Fibroblast of lung (primary cell): Measurements from ENCODE around the gene PAM. TPM values are rescaled to one million over a fixed set of nuclear protein-coding genes. Genes with fewer than 3 reads are reported as not detected.
A peak's percentile ranks its signal among the peaks of the same experiment; 100 is the strongest.

Experiments
- DNase-seq, 2 donors: peaks; one replicate each; pipeline versions ENCODE4 v3.0.0 to v3.0.0-alpha.2; 2010; ENCODE audit warnings: low read depth in 2 of 2
- H2AFZ ChIP-seq: 2 replicates; pipeline ENCODE4 v1.5.1; 2012; ENCODE audit warnings: low read length, control low read depth, inconsistent platforms
- H3K27ac ChIP-seq: 2 replicates; pipeline ENCODE4 v1.5.1; 2011; ENCODE audit warnings: low read length, control low read depth; ENCODE audit not compliant: insufficient read depth
- H3K27me3 ChIP-seq: 2 replicates; pipeline ENCODE4 v1.5.1; 2011; ENCODE audit warnings: mild to moderate bottlenecking, low read length; ENCODE audit not compliant: control insufficient read depth, insufficient read depth
- H3K36me3 ChIP-seq: 2 replicates; pipeline ENCODE4 v1.5.1; 2011; ENCODE audit warnings: low read length; ENCODE audit not compliant: control insufficient read depth, insufficient read depth
- H3K4me1 ChIP-seq: 2 replicates; pipeline ENCODE4 v1.5.1; 2011; ENCODE audit warnings: low read length; ENCODE audit not compliant: control insufficient read depth, insufficient read depth; ENCODE audit errors: extremely low read depth
- H3K4me2 ChIP-seq: 2 replicates; pipeline ENCODE4 v1.5.1; 2011; ENCODE audit warnings: low read length, control low read depth; ENCODE audit not compliant: insufficient read depth; ENCODE audit errors: extremely low read depth
- H3K4me3 ChIP-seq, 4 experiments: fragments of 200-600 bp in 1 of 4; sonication (generic) in 1 of 4; replicated peaks in 1 of 4; 2 replicates each; pipeline ENCODE4 v1.5.1; 2011 to 2016; ENCODE audit warnings: low read length in 4 of 4, low read depth in 3 of 4, mild to moderate bottlenecking in 3 of 4, control low read depth in 2 of 4, inconsistent platforms in 1 of 4, mixed read lengths in 1 of 4; ENCODE audit not compliant: insufficient read depth in 1 of 4; ENCODE audit errors: control extremely low read depth in 1 of 4
- H3K79me2 ChIP-seq: 2 replicates; pipeline ENCODE4 v1.5.1; 2012; ENCODE audit warnings: mild to moderate bottlenecking, low read length, inconsistent platforms; ENCODE audit not compliant: control insufficient read depth, insufficient read depth
- H3K9ac ChIP-seq: 2 replicates; pipeline ENCODE4 v1.5.1; 2011; ENCODE audit warnings: mild to moderate bottlenecking, low read length, control low read depth; ENCODE audit not compliant: insufficient read depth
- H3K9me3 ChIP-seq: 2 replicates; pipeline ENCODE4 v1.5.1; 2012; ENCODE audit warnings: low read depth, low read length; ENCODE audit not compliant: control insufficient read depth, insufficient read depth
- H4K20me1 ChIP-seq: 2 replicates; pipeline ENCODE4 v1.5.1; 2011; ENCODE audit warnings: low read length; ENCODE audit not compliant: control insufficient read depth, insufficient read depth; ENCODE audit errors: extremely low read depth
- CTCF ChIP-seq, 2 donors: IDR thresholded peaks in 1 of 2; conservative IDR thresholded peaks in 1 of 2; 1 replicate in 1 of 2; 2 replicates in 1 of 2; pipeline ENCODE4 v1.5.1; 2011 to 2012; ENCODE audit warnings: low read length in 2 of 2, control low read depth in 1 of 2, inconsistent platforms in 1 of 2, low read depth in 1 of 2, mild to moderate bottlenecking in 1 of 2
- EZH2 ChIP-seq: IDR thresholded peaks from 2 replicates; pipeline ENCODE4 v1.5.1; 2012; ENCODE audit warnings: low read length, control low read depth, mild to moderate bottlenecking; ENCODE audit errors: missing control alignments
- polyA plus RNA-seq, 2 donors: library from polyadenylated mRNA; depleted of rRNA in 1 of 2; stranded (reverse) in 1 of 2; unstranded in 1 of 2; fragments of >200 nt; gene quantifications; 2 replicates each; pipeline ENCODE4 v1.2.1, GENCODE V29; 2011 to 2012; ENCODE audit warnings: missing spikeins in 1 of 2
- total RNA-seq: library from RNA; depleted of rRNA; stranded (reverse); fragments of >200 nt; gene quantifications from 2 replicates; pipeline ENCODE4 v1.2.1, GENCODE V29; 2014

The PAM gene
- total and polyA plus RNA-seq, 2 donors (not counting 1 experiment from before 2014, with no cell fraction given) = 404 to 405 TPM

- no peak for TF ChIP-seq EZH2
- TF ChIP-seq CTCF (conservative IDR thresholded peaks at IDR 0.05 in 1 of 2, IDR thresholded peaks at IDR 0.05 in 1 of 2; ENCODE audit: low read depth in 1 of 2, low read length in 2 of 2) = no peak
- Histone ChIP-seq H3K4me2 (peak overlapping the region; percentile 17), H4K20me1 (no peaks in the 10 kb centered on the region), H3K4me3 (no peak overlapping the region), H3K36me3 (no peaks in the 10 kb centered on the region), H3K4me1 (peaks cover 14% of the 10 kb centered on the region), H3K27ac (peak overlapping the region; percentile 96), H3K27me3 (no peaks in the 10 kb centered on the region), H3K9ac (peak overlapping the region; percentile 16), H2AFZ (no peak overlapping the region), H3K9me3 (no peaks in the 10 kb centered on the region), H3K79me2 (no peaks in the 10 kb centered on the region)
- DNase-seq = peak; percentile 60 to 65
Observed at GRCh38 chr5:102958481-102959011, 203.4 kb downstream of the PAM start.

- H3K4me2 ChIP-seq = peak overlapping the region; percentile 17
- no peaks in the 10 kb centered on the region for H3K27me3 ChIP-seq
- no peak overlapping the region for H3K9ac ChIP-seq
- no peak overlapping the region for H3K4me3 ChIP-seq
- H3K27ac ChIP-seq = peak overlapping the region; percentile 96
- no peak overlapping the region for H2AFZ ChIP-seq
- DNase-seq = peak; percentile 93 to 95
- no peak for TF ChIP-seq EZH2
- no peak for TF ChIP-seq CTCF (conservative IDR thresholded peaks at IDR 0.05 in 1 of 2, IDR thresholded peaks at IDR 0.05 in 1 of 2; ENCODE audit: low read depth in 1 of 2, low read length in 2 of 2)
- H3K36me3 ChIP-seq = no peaks in the 10 kb centered on the region
- peaks cover 14% of the 10 kb centered on the region for H3K4me1 ChIP-seq
- H3K9me3 ChIP-seq = no peaks in the 10 kb centered on the region
- no peaks in the 10 kb centered on the region for H3K79me2 ChIP-seq
- no peaks in the 10 kb centered on the region for H4K20me1 ChIP-seq
Observed at GRCh38 chr5:102959055-102959454, 203.9 kb downstream of the PAM start.

- DNase-seq = no peak
- peaks cover 10% of the 10 kb centered on the region for H3K4me1 ChIP-seq
- no peaks in the 10 kb centered on the region for H3K36me3 ChIP-seq
- H2AFZ ChIP-seq = no peak overlapping the region
- H3K27ac ChIP-seq = no peak overlapping the region
- TF ChIP-seq CTCF (conservative IDR thresholded peaks at IDR 0.05 in 1 of 2, IDR thresholded peaks at IDR 0.05 in 1 of 2; ENCODE audit: low read depth in 1 of 2, low read length in 2 of 2) (no peak), EZH2 (no peak)
- no peaks in the 10 kb centered on the region for H4K20me1 ChIP-seq
- H3K9ac ChIP-seq = no peak overlapping the region
- no peak overlapping the region for H3K4me2 ChIP-seq
- no peak overlapping the region for H3K4me3 ChIP-seq
- no peaks in the 10 kb centered on the region for H3K27me3 ChIP-seq
- H3K79me2 ChIP-seq = no peaks in the 10 kb centered on the region
- H3K9me3 ChIP-seq = no peaks in the 10 kb centered on the region
Observed at GRCh38 chr5:102961671-102962070, 206.6 kb downstream of the PAM start.
